H1 (cell line): ENCODE results near the gene CRHR1. TPM values are rescaled to one million over a fixed set of nuclear protein-coding genes. Genes with fewer than 3 reads are reported as not detected.

ENCODE experiments used
- CTCF ChIA-PET: fragments of 300-600 bp; sonication (Branson Sonifier 250); formaldehyde crosslinking; loops from one replicate; lab custom pipeline; 2021; ENCODE audit not compliant: partially characterized antibody; lab: Charles Lee
- POLR2A ChIA-PET: fragments of 300-600 bp; sonication (Branson Sonifier 250); formaldehyde crosslinking; loops from one replicate; lab custom pipeline; 2021; ENCODE audit warnings: inconsistent platforms; ENCODE audit not compliant: partially characterized antibody; lab: Charles Lee
- DNase-seq, 2 experiments: peaks; one replicate each; pipeline versions ENCODE4 v3.0.0 to v3.0.0-alpha.2; 2010 to 2022; ENCODE audit warnings: low spot score in 2 of 2, low read depth in 1 of 2, mixed read lengths in 1 of 2
- FAIRE-seq: peaks from 2 replicates; lab custom pipeline; 2011; peaks lifted over from hg19 to GRCh38; lab: Jason Lieb, UNC
- H2AFZ ChIP-seq: 2 replicates; pipeline ENCODE4 v1.8.1; 2012; ENCODE audit warnings: low read length, inconsistent platforms
- H2AK5ac ChIP-seq: 2 replicates; pipeline ENCODE4 v1.6.1; 2013; ENCODE audit warnings: low read depth, low read length
- H2BK120ac ChIP-seq: replicated peaks from 2 replicates; pipeline ENCODE3; 2013; ENCODE audit warnings: low read depth, low read length, inconsistent platforms
- H2BK12ac ChIP-seq: 2 replicates; pipeline ENCODE4 v1.6.1; 2013; ENCODE audit warnings: low read depth, low read length
- H2BK15ac ChIP-seq: 2 replicates; pipeline ENCODE4 v1.6.1; 2013; ENCODE audit warnings: low read length
- H2BK20ac ChIP-seq: 2 replicates; pipeline ENCODE4 v1.6.1; 2013; ENCODE audit warnings: low read length
- H2BK5ac ChIP-seq: 2 replicates; pipeline ENCODE4 v1.6.1; 2013; ENCODE audit warnings: low read depth, low read length
- H3K14ac ChIP-seq: 2 replicates; pipeline ENCODE4 v1.6.1; 2013; ENCODE audit warnings: inconsistent platforms; ENCODE audit not compliant: insufficient read length
- H3K18ac ChIP-seq: 2 replicates; pipeline ENCODE4 v1.6.1; 2013; ENCODE audit warnings: low read length; ENCODE audit errors: extremely low read depth
- H3K23ac ChIP-seq: 2 replicates; pipeline ENCODE4 v1.6.1; 2013; ENCODE audit warnings: inconsistent platforms; ENCODE audit not compliant: insufficient read length
- H3K23me2 ChIP-seq: 2 replicates; pipeline ENCODE4 v1.6.1; 2013; ENCODE audit warnings: low read depth, low read length
- H3K27ac ChIP-seq: 2 replicates; pipeline ENCODE4 v1.6.1; 2011; ENCODE audit warnings: low read depth, low read length, inconsistent platforms
- H3K27me3 ChIP-seq, 4 experiments: replicated peaks in 1 of 4; 1 replicate in 1 of 4; 2 replicates in 3 of 4; pipeline versions ENCODE4 v1.6.1 to v1.8.1; 2011 to 2013; ENCODE audit warnings: low read length in 3 of 4, mild to moderate bottlenecking in 3 of 4, inconsistent platforms in 2 of 4, mixed read lengths in 2 of 4, moderate library complexity in 1 of 4; ENCODE audit not compliant: control insufficient read depth in 3 of 4, insufficient read depth in 3 of 4; ENCODE audit errors: extremely low read depth in 1 of 4
- H3K36me3 ChIP-seq, 4 experiments: 2 replicates each; pipeline versions ENCODE4 v1.6.1 to v1.8.1; 2011 to 2013; ENCODE audit warnings: mild to moderate bottlenecking in 4 of 4, low read length in 3 of 4, moderate library complexity in 2 of 4, control low read depth in 1 of 4, inconsistent platforms in 1 of 4; ENCODE audit not compliant: insufficient read depth in 4 of 4, control insufficient read depth in 2 of 4
- H3K4ac ChIP-seq: replicated peaks from 2 replicates; pipeline ENCODE3; 2013; ENCODE audit warnings: low read length, low read depth, mixed read lengths, inconsistent platforms; ENCODE audit not compliant: insufficient read length
- H3K4me1 ChIP-seq, 4 experiments: replicated peaks in 1 of 4; 1 replicate in 1 of 4; 2 replicates in 3 of 4; pipeline versions ENCODE4 v1.6.1 to v1.8.1; 2011 to 2013; ENCODE audit warnings: low read length in 3 of 4, inconsistent platforms in 2 of 4, mixed read lengths in 1 of 4; ENCODE audit not compliant: insufficient read depth in 4 of 4, control insufficient read depth in 3 of 4
- H3K4me2 ChIP-seq, 2 experiments: 2 replicates each; pipeline versions ENCODE4 v1.6.1 to v1.8.1; 2011 to 2013; ENCODE audit warnings: low read depth in 2 of 2, low read length in 2 of 2, control low read depth in 1 of 2, inconsistent platforms in 1 of 2, mild to moderate bottlenecking in 1 of 2; ENCODE audit not compliant: insufficient read depth in 1 of 2
- H3K4me3 ChIP-seq, 4 experiments: fragments of 200-600, 300-600 bp in 1 of 4; sonication (generic), shearing (Covaris generic), sonication (Bioruptor Twin) in 1 of 4; 2 replicates each; pipeline versions ENCODE4 v1.5.1 to v1.8.1; 2011 to 2016; ENCODE audit warnings: low read length in 4 of 4, low read depth in 3 of 4, control low read depth in 2 of 4, inconsistent platforms in 2 of 4, mild to moderate bottlenecking in 2 of 4, mixed read lengths in 1 of 4, moderate library complexity in 1 of 4; ENCODE audit not compliant: insufficient read depth in 2 of 4; ENCODE audit errors: extremely low read depth in 1 of 4
- H3K56ac ChIP-seq: replicated peaks from 2 replicates; pipeline ENCODE3; 2013; ENCODE audit warnings: low read depth, mild to moderate bottlenecking, mixed read lengths, low read length, inconsistent platforms; ENCODE audit not compliant: insufficient read length
- H3K79me1 ChIP-seq: 2 replicates; pipeline ENCODE4 v1.6.1; 2013; ENCODE audit warnings: low read depth, low read length, control low read depth
- H3K79me2 ChIP-seq, 2 experiments: 2 replicates each; pipeline versions ENCODE4 v1.6.1 to v1.8.1; 2012 to 2013; ENCODE audit warnings: low read length in 2 of 2, mild to moderate bottlenecking in 2 of 2, inconsistent platforms in 1 of 2; ENCODE audit not compliant: insufficient read depth in 2 of 2, control insufficient read depth in 1 of 2
- H3K9ac ChIP-seq, 4 experiments: replicated peaks in 1 of 4; 1 replicate in 1 of 4; 2 replicates in 3 of 4; pipeline versions ENCODE4 v1.6.1 to v1.8.1; 2011 to 2013; ENCODE audit warnings: low read depth in 3 of 4, low read length in 3 of 4, control low read depth in 2 of 4, mild to moderate bottlenecking in 2 of 4, moderate library complexity in 2 of 4, inconsistent platforms in 1 of 4; ENCODE audit errors: extremely low read depth in 1 of 4
- H3K9me3 ChIP-seq, 2 experiments: 2 replicates each; pipeline versions ENCODE4 v1.6.1 to v1.8.1; 2012 to 2013; ENCODE audit warnings: mild to moderate bottlenecking in 2 of 2, moderate library complexity in 2 of 2, control low read depth in 1 of 2, inconsistent platforms in 1 of 2, low read depth in 1 of 2, low read length in 1 of 2, mixed read lengths in 1 of 2; ENCODE audit not compliant: insufficient read depth in 2 of 2
- H4K20me1 ChIP-seq, 2 experiments: replicated peaks in 1 of 2; 2 replicates each; pipeline versions ENCODE3 to v1.8.1; 2011 to 2013; ENCODE audit warnings: inconsistent platforms in 2 of 2, low read length in 2 of 2, mild to moderate bottlenecking in 1 of 2; ENCODE audit not compliant: insufficient read depth in 2 of 2, control insufficient read depth in 1 of 2
- H4K5ac ChIP-seq: 2 replicates; pipeline ENCODE4 v1.6.1; 2013; ENCODE audit warnings: low read length, low read depth, mixed read lengths, inconsistent platforms; ENCODE audit not compliant: insufficient read length
- H4K8ac ChIP-seq: 2 replicates; pipeline ENCODE4 v1.8.0; 2013; ENCODE audit warnings: mild to moderate bottlenecking, moderate library complexity, low read length, inconsistent platforms; ENCODE audit not compliant: insufficient read depth; ENCODE audit errors: extremely low read depth
- H4K91ac ChIP-seq: replicated peaks from 2 replicates; pipeline ENCODE3; 2013; ENCODE audit warnings: low read length, mixed read lengths, inconsistent platforms; ENCODE audit not compliant: insufficient read length
- CBX5 ChIP-seq: fragments of 300-800, 300-1000 bp; sonication (generic); IDR thresholded peaks from 2 replicates; pipeline ENCODE4 v1.7.1; 2016; ENCODE audit warnings: antibody characterized with exemption, low read length, low read depth
- CBX8 ChIP-seq: fragments of 300-800, 300-1000 bp; sonication (generic); IDR thresholded peaks from 2 replicates; pipeline ENCODE4 v1.7.1; 2016; ENCODE audit warnings: low read depth, low read length, borderline replicate concordance
- CHD1 ChIP-seq: IDR thresholded peaks from 2 replicates; pipeline ENCODE4 v1.6.1; 2012; ENCODE audit warnings: low read depth, low read length, improper control_type of control experiment
- CHD2 ChIP-seq: IDR thresholded peaks from 2 replicates; pipeline ENCODE4 v1.6.1; 2012; ENCODE audit warnings: low read length, improper control_type of control experiment
- HDAC2 ChIP-seq, 2 experiments: fragments of 300-600 bp in 1 of 2; sonication (generic) in 1 of 2; IDR thresholded peaks; 2 replicates each; pipeline ENCODE4 v1.6.1; 2011 to 2012; ENCODE audit warnings: low read depth in 2 of 2, low read length in 2 of 2, mild to moderate bottlenecking in 2 of 2, moderate library complexity in 2 of 2, borderline replicate concordance in 1 of 2, inconsistent platforms in 1 of 2
- JUN ChIP-seq: IDR thresholded peaks from 2 replicates; pipeline ENCODE4 v1.6.1; 2011; ENCODE audit warnings: low read depth, mild to moderate bottlenecking, improper control_type of control experiment, low read length
- KDM1A ChIP-seq: fragments of 200-600, 300-600 bp; sonication (generic); IDR thresholded peaks from 2 replicates; pipeline ENCODE4 v1.7.1; 2016; ENCODE audit warnings: mild to moderate bottlenecking, low read length, borderline replicate concordance
- RXRA ChIP-seq: IDR thresholded peaks from 2 replicates; pipeline ENCODE4 v1.6.1; 2011; ENCODE audit warnings: low read depth, mild to moderate bottlenecking, low read length, moderate library complexity; ENCODE audit not compliant: insufficient read depth
- SIRT6 ChIP-seq: IDR thresholded peaks from one replicate; pipeline ENCODE4 v1.7.1; 2012; ENCODE audit warnings: low read length, inconsistent platforms
- WGBS, 2 experiments: shearing (Covaris generic) in 1 of 2; methylation state at CpG; one replicate each; pipeline versions ENCODE4 v1.1.6 to v1.1.7; 2013 to 2015; ENCODE audit warnings: low lambda C conversion rate in 2 of 2, mixed read lengths in 2 of 2, inconsistent platforms in 1 of 2, low coverage in 1 of 2, missing lambda C conversion rate in 1 of 2; ENCODE audit not compliant: insufficient replicate concordance in 2 of 2, insufficient coverage in 1 of 2, insufficient read length in 1 of 2; ENCODE audit errors: extremely low coverage in 1 of 2, missing lambda C conversion rate in 1 of 2; 5-methylcytosine and 5-hydroxymethylcytosine counted together
- polyA plus RNA-seq, 7 experiments: library from polyadenylated mRNA; depleted of rRNA in 3 of 7; stranded (reverse) in 5 of 7; unstranded in 2 of 7; fragments of >200 nt in 5 of 7; fragments of 200-250 nt in 2 of 7; gene quantifications; 1 replicate in 5 of 7; 2 replicates in 1 of 7; 4 replicates in 1 of 7; pipeline versions ENCODE4 v1.2.1 to v1.2.3, GENCODE V29; 2011 to 2013; ENCODE audit warnings: missing spikeins in 2 of 7, mixed read lengths in 2 of 7
- total RNA-seq: library from RNA; stranded (reverse); fragmentation: NEBNext Ultra II Directional; extraction: Animal tissue kit (Norgen Biotek cat#: 25700); gene quantifications from 2 replicates; pipeline ENCODE4 v1.2.1, GENCODE V29; 2021

Gene CRHR1
- total and polyA plus RNA-seq, 2 of the 8 experiments (the other 6 are each of a cell fraction or from before 2014, with no cell fraction given): 0.56 to 1.7 TPM

DNA sequence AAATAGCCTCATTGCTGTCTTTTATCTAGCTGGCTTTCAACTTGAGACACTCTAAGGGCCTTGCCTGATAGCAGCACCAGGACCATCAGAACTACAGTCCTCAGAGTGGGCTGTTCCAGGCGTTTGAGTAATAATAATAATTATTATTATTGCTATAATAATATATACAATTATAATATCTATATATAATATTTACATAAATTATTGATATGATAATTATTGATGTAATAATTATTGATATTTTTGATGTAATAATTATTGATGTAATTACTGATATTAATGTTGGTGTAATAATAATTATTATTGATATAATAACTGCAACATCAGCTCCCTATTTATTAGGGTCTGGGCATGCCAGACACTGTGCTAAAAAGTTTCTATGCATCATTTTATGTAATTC, 25.6 kb upstream of the CRHR1 start:
- no peak overlapping the region for H2AFZ ChIP-seq
- no peaks in the 10 kb centered on the region for H3K79me2 ChIP-seq
- TF ChIP-seq CBX8 (no peak), CHD1 (no peak), CBX5 (no peak), CHD2 (no peak), HDAC2 (IDR thresholded peaks at IDR 0.05; ENCODE audit: borderline replicate concordance in 1 of 2, low read depth in 2 of 2, low read length in 2 of 2) (no peak), JUN (no peak), KDM1A (no peak), RXRA (no peak), SIRT6 (no peak)
- WGBS, 2 experiments: 81% methylated on average over 1 of the region's 1 CpG; no CpG with 5 or more reads in 1 of the 2 experiments
- DNase-seq (no peak), FAIRE-seq (no peak)
- no peak overlapping the region for H4K91ac ChIP-seq
- no peak overlapping the region for H4K8ac ChIP-seq
- H3K4me2 ChIP-seq: no peak overlapping the region
- H2BK120ac ChIP-seq: no peak overlapping the region
- H3K4me1 ChIP-seq: peaks cover 0 to 3% (median 0%) of the 10 kb centered on the region in 4 experiments; a peak in 2 of 7 replicates
- no peak overlapping the region for H3K14ac ChIP-seq
- no peaks in the 10 kb centered on the region; the same call in 1 of the 2 replicates for H3K23me2 ChIP-seq
- no peak overlapping the region for H2BK12ac ChIP-seq
- H2BK20ac ChIP-seq: no peak overlapping the region
- H2BK15ac ChIP-seq: no peak overlapping the region
- no peak overlapping the region for H2AK5ac ChIP-seq
- H3K4ac ChIP-seq: no peak overlapping the region
- no peak overlapping the region for H3K23ac ChIP-seq
- H3K18ac ChIP-seq: no peak overlapping the region
- ChIA-PET POLR2A (interaction anchor here (0.6 to 1.5 kb wide), 2 partner anchors 9 to 66 kb away, joined by 3 read pairs; no protein-coding TSS in a partner anchor), CTCF (interaction anchor here (1.1 to 5.3 kb wide), 7 partner anchors 9 to 73 kb away, joined by 3 to 13 read pairs (median 4); partner anchors contain the start of gene CRHR1)
- H3K27me3 ChIP-seq: peaks cover 0 to 4% (median 1%) of the 10 kb centered on the region in 4 experiments; a peak in 3 of 7 replicates
- H3K9me3 ChIP-seq: no peaks in the 10 kb centered on the region
- H3K4me3 ChIP-seq: no peak overlapping the region
- H2BK5ac ChIP-seq: no peak overlapping the region
- no peak overlapping the region for H3K56ac ChIP-seq
- no peaks in the 10 kb centered on the region for H3K36me3 ChIP-seq
- H3K27ac ChIP-seq: no peak overlapping the region
- H4K20me1 ChIP-seq: no peaks in the 10 kb centered on the region
- H3K79me1 ChIP-seq: no peaks in the 10 kb centered on the region
- H4K5ac ChIP-seq: no peak overlapping the region
- no peak overlapping the region for H3K9ac ChIP-seq
